PC-9 (cell line): ENCODE data around the gene SORD. TPM values are rescaled to one million over a fixed set of nuclear protein-coding genes. Genes with fewer than 3 reads are reported as not detected.
"Not testable (repeated sequence)": the region's sequence is repeated elsewhere in the genome, so short reads cannot be mapped to it uniquely, and the experiment has no call there.

Experiments used
- BruUV-seq: library from RNA; stranded (reverse); fragments of 400-500 nt; replicated peaks from 2 replicates; lab custom pipeline; 2021; lab: Mats Ljungman, UMichigan
- CTCF ChIA-PET: fragments of 300-600 bp; sonication (Branson Sonifier 250); formaldehyde crosslinking; loops from one replicate; lab custom pipeline; 2022; ENCODE audit warnings: antibody characterized with exemption; lab: Charles Lee
- POLR2A ChIA-PET: fragments of 300-600 bp; sonication (Branson Sonifier 250); formaldehyde crosslinking; loops from one replicate; lab custom pipeline; 2022; ENCODE audit warnings: antibody characterized with exemption; ENCODE audit not compliant: unreplicated experiment; lab: Charles Lee
- DNase-seq, 2 experiments: peaks; one replicate each; pipeline versions ENCODE4 v3.0.0 to v3.0.0-alpha.2; 2015 to 2022; ENCODE audit warnings: mixed read lengths in 1 of 2
- H2AFZ ChIP-seq: fragments of 200-600 bp; sonication (generic); 2 replicates; pipeline ENCODE4 v1.8.1; 2017; ENCODE audit warnings: antibody characterized with exemption
- H3F3A ChIP-seq: fragments of 200-600 bp; sonication (generic); 2 replicates; pipeline ENCODE4 v1.8.1; 2017; ENCODE audit warnings: antibody characterized with exemption, mild to moderate bottlenecking, low read depth; ENCODE audit not compliant: insufficient read depth
- H3K27ac ChIP-seq: fragments of 200-600 bp; sonication (generic); 2 replicates; pipeline ENCODE4 v1.6.1; 2016; ENCODE audit warnings: mixed run types
- H3K27me3 ChIP-seq: fragments of 200-600 bp; sonication (generic); 2 replicates; pipeline ENCODE4 v1.6.1; 2016; ENCODE audit warnings: low read depth, mixed run types; ENCODE audit not compliant: insufficient read depth
- H3K36me3 ChIP-seq: fragments of 200-600 bp; sonication (generic); 2 replicates; pipeline ENCODE4 v1.6.1; 2016; ENCODE audit warnings: low read depth, mixed run types
- H3K4me1 ChIP-seq: fragments of 200-600 bp; sonication (generic); replicated peaks from 2 replicates; pipeline ENCODE4 v1.6.1; 2016; ENCODE audit warnings: mixed run types; ENCODE audit not compliant: insufficient read depth
- H3K4me2 ChIP-seq: fragments of 200-600 bp; sonication (generic); 2 replicates; pipeline ENCODE4 v1.6.1; 2017; ENCODE audit warnings: mixed run types
- H3K4me3 ChIP-seq: fragments of 200-600 bp; sonication (generic); 2 replicates; pipeline ENCODE4 v1.6.1; 2016; ENCODE audit warnings: mixed run types
- H3K79me2 ChIP-seq: fragments of 200-600 bp; sonication (generic); 2 replicates; pipeline ENCODE4 v1.6.1; 2017; ENCODE audit warnings: low read depth, mixed run types
- H3K9me2 ChIP-seq: fragments of 200-600 bp; sonication (generic); 2 replicates; pipeline ENCODE4 v1.8.1; 2017; ENCODE audit warnings: mild to moderate bottlenecking; ENCODE audit not compliant: insufficient read depth
- H3K9me3 ChIP-seq: fragments of 200-600 bp; sonication (generic); 2 replicates; pipeline ENCODE4 v1.8.1; 2016; ENCODE audit warnings: low read depth; ENCODE audit not compliant: insufficient read depth
- H4K20me1 ChIP-seq: fragments of 200-600 bp; sonication (generic); 2 replicates; pipeline ENCODE4 v1.8.1; 2017; ENCODE audit not compliant: insufficient read depth
- EZH2 ChIP-seq: fragments of 200-600 bp; sonication (generic); IDR thresholded peaks from 2 replicates; pipeline ENCODE4 v1.8.0; 2017; ENCODE audit warnings: antibody characterized with exemption, low read depth
- intact Hi-C: fragments of 100-400 bp; cut with micrococcal nuclease; formaldehyde crosslinking; loops from one replicate; pipeline ENCODE4 v1.10.0; 2022; ENCODE audit not compliant: unreplicated experiment
- total RNA-seq: library from RNA; stranded (reverse); gene quantifications from 2 replicates; pipeline ENCODE4 v1.2.3, GENCODE V29; 2021
- TF ChIP-seq, protein P1 (sequence below): fragments of 200-600 bp; sonication (generic); conservative IDR thresholded peaks from 2 replicates; pipeline ENCODE4 v1.6.1; 2017; ENCODE audit warnings: mixed run types, antibody characterized with exemption, mild to moderate bottlenecking, moderate library complexity

SORD gene
- total RNA-seq, 1 experiment from 2014 or later = 66.4 TPM

DNA sequence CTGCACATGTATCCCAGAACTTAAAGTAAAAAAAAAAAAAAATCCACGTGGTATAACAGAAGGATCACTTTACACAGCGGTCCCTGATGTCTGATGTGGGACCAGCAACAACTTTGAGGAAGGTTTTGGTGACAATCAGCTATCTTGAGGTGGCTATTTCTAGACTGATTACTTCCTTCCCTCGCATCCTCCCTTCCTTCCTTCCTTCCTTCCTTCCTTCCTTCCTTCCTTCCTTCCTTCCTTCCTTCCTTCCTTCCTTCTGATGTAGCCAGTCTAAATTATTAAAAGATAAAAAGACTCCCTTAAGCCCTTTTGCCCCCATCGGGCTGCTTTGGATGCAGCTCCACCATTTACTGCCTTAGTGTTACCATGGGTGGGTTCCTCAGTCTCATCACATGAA, 14.9 kb downstream of the SORD start:
- Histone ChIP-seq H3K79me2 (no peaks in the 10 kb centered on the region), H3F3A (no peaks in the 10 kb centered on the region), H3K9me3 (no peaks in the 10 kb centered on the region), H3K4me3 (no peak overlapping the region), H3K36me3 (no peaks in the 10 kb centered on the region), H3K9me2 (no peaks in the 10 kb centered on the region), H3K4me1 (no peaks in the 10 kb centered on the region), H3K27ac (no peak overlapping the region), H3K4me2 (no peak overlapping the region), H2AFZ (no peak overlapping the region), H4K20me1 (no peaks in the 10 kb centered on the region), H3K27me3 (no peaks in the 10 kb centered on the region)
- TF ChIP-seq, protein P1, sequence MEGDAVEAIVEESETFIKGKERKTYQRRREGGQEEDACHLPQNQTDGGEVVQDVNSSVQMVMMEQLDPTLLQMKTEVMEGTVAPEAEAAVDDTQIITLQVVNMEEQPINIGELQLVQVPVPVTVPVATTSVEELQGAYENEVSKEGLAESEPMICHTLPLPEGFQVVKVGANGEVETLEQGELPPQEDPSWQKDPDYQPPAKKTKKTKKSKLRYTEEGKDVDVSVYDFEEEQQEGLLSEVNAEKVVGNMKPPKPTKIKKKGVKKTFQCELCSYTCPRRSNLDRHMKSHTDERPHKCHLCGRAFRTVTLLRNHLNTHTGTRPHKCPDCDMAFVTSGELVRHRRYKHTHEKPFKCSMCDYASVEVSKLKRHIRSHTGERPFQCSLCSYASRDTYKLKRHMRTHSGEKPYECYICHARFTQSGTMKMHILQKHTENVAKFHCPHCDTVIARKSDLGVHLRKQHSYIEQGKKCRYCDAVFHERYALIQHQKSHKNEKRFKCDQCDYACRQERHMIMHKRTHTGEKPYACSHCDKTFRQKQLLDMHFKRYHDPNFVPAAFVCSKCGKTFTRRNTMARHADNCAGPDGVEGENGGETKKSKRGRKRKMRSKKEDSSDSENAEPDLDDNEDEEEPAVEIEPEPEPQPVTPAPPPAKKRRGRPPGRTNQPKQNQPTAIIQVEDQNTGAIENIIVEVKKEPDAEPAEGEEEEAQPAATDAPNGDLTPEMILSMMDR = no peak
- TF ChIP-seq EZH2 = no peak
- ChIA-PET POLR2A (interaction anchor here (0.6 kb wide), 1 partner anchor 161 kb away, joined by 12 read pairs; no protein-coding TSS in a partner anchor), CTCF (no interaction called here)
- no TSS peak for BruUV-seq
- intact Hi-C loops = loop anchor here (2.0 kb wide), 1 partner anchor 71 kb away; no protein-coding TSS in a partner anchor
- no peak for DNase-seq

DNA sequence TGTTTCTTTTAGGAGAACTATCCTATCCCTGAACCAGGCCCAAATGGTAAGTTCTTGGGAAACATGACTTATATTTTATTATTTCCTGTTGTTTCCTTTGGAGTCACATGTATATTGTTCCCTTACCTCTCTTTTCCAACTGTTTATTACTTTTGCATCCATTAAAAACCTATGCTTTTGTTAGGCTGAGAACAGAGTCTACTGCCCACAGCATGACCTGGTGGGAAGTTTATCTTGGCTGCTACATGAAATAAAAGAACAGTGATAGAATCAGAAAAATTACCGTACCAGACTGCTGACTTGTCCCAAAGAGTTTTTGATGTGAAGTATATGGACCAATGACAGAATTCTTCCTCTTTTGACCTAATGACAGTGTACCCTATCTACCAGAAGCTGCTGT, 17.4 kb downstream of the SORD start:
- BruUV-seq, H3K27me3 ChIP-seq, H4K20me1 ChIP-seq, H2AFZ ChIP-seq, H3K79me2 ChIP-seq, H3K4me3 ChIP-seq, POLR2A ChIA-PET, H3K27ac ChIP-seq, H3K9me2 ChIP-seq, H3F3A ChIP-seq, CTCF ChIA-PET, intact Hi-C loops, DNase-seq, H3K4me2 ChIP-seq, H3K4me1 ChIP-seq, H3K36me3 ChIP-seq, H3K9me3 ChIP-seq: not testable (repeated sequence)

- not testable (repeated sequence) for H3K27ac ChIP-seq
These were observed 18.5 kb downstream of the SORD start for GRCh38 chr15:45041538-45041937.

GRCh38 chr15:45042859-45043258, 19.9 kb downstream of the SORD start:
- H4K20me1 ChIP-seq, H3K27ac ChIP-seq, H3F3A ChIP-seq, H2AFZ ChIP-seq, H3K9me2 ChIP-seq, H3K79me2 ChIP-seq, H3K4me3 ChIP-seq, DNase-seq, H3K27me3 ChIP-seq, H3K9me3 ChIP-seq, intact Hi-C loops, H3K4me2 ChIP-seq, H3K36me3 ChIP-seq, POLR2A ChIA-PET, BruUV-seq, H3K4me1 ChIP-seq: not testable (repeated sequence)
- CTCF ChIA-PET = interaction anchor here (0.6 kb wide), 1 partner anchor 73 kb away, joined by 3 read pairs; no protein-coding TSS in a partner anchor

More at GRCh38 chr15:45041538-45041937, 18.5 kb downstream of the SORD start:
- H3K4me3 ChIP-seq, H3K9me3 ChIP-seq, CTCF ChIA-PET, DNase-seq, BruUV-seq, H3K36me3 ChIP-seq, H3K9me2 ChIP-seq, H3K4me2 ChIP-seq, H4K20me1 ChIP-seq, POLR2A ChIA-PET, H3K27me3 ChIP-seq, H2AFZ ChIP-seq, H3K4me1 ChIP-seq, H3F3A ChIP-seq, intact Hi-C loops, H3K79me2 ChIP-seq: not testable (repeated sequence)

- H3K4me3 ChIP-seq, CTCF ChIA-PET, intact Hi-C loops, DNase-seq, H3K27ac ChIP-seq, H3K36me3 ChIP-seq, H2AFZ ChIP-seq, H3F3A ChIP-seq, POLR2A ChIA-PET, H3K4me1 ChIP-seq, H3K79me2 ChIP-seq, H3K9me3 ChIP-seq, BruUV-seq, H3K27me3 ChIP-seq, H3K9me2 ChIP-seq, H4K20me1 ChIP-seq, H3K4me2 ChIP-seq: not testable (repeated sequence)
These were observed 21.3 kb downstream of the SORD start for GRCh38 chr15:45044270-45044669.

DNA sequence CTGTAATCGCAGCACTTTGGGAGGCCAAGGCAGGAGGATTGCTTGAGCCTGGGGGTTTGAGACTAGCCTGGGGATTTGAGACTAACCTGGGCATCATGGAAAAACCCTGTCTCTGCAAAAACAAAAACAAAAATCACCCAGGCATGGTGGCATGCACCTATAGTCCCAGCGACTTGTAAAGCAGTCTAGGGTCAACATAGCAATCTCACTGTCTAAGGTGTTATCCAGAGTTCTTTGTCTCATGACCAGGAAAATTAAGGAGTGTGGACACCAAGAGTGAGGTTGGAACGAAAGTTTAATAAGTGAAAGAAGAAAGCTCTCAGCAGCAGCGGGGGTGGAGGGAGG, 25.4 kb downstream of the SORD start:
- H3K9me2 ChIP-seq, H3K4me2 ChIP-seq, H3F3A ChIP-seq, H3K4me1 ChIP-seq, BruUV-seq, H3K27me3 ChIP-seq, intact Hi-C loops, H3K27ac ChIP-seq, H2AFZ ChIP-seq, H3K36me3 ChIP-seq, POLR2A ChIA-PET, H4K20me1 ChIP-seq, DNase-seq, H3K79me2 ChIP-seq, H3K9me3 ChIP-seq, H3K4me3 ChIP-seq: not testable (repeated sequence)
- CTCF ChIA-PET = interaction anchor here (0.6 kb wide), 1 partner anchor 77 kb away, joined by 4 read pairs; no protein-coding TSS in a partner anchor
